ENCODE data around the gene TFR2.

DNA sequence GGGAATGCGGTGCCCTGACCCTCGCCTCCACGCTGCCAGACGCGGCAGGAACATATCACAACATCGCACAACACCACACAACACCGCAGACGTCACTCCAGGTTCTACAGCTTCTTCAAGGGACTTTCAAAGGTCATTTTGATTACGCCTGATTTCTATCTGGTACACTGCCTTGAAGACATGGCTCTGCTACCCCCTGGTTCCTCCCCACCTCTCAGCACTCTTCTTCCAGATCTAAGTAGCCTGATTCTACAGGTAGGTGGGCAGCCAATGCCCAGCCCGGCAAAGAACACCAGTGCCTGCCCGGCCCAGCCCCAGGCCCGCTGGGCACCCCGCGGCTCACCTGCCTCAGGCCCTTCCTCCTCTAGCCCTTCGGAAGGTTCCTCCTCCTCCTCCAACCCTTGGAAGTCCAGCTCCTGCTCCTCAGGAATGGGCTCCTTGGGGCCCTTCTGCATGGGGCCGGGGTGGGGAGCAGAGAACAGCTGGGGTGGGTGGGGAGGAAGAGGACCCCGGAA is 44.3 kb upstream of the TFR2 start:
- TF ChIP-seq, protein P1, sequence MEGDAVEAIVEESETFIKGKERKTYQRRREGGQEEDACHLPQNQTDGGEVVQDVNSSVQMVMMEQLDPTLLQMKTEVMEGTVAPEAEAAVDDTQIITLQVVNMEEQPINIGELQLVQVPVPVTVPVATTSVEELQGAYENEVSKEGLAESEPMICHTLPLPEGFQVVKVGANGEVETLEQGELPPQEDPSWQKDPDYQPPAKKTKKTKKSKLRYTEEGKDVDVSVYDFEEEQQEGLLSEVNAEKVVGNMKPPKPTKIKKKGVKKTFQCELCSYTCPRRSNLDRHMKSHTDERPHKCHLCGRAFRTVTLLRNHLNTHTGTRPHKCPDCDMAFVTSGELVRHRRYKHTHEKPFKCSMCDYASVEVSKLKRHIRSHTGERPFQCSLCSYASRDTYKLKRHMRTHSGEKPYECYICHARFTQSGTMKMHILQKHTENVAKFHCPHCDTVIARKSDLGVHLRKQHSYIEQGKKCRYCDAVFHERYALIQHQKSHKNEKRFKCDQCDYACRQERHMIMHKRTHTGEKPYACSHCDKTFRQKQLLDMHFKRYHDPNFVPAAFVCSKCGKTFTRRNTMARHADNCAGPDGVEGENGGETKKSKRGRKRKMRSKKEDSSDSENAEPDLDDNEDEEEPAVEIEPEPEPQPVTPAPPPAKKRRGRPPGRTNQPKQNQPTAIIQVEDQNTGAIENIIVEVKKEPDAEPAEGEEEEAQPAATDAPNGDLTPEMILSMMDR (IDR thresholded peaks at IDR 0.05) = no peak
- TF ChIP-seq POLR2A (IDR thresholded peaks at IDR 0.05) = no peak

All from Peyer's patch (tissue), 4 donors.